GM12801 (cell line): ENCODE data around the gene OPCML.

ENCODE experiments used
- TF ChIP-seq, protein P1 (sequence below): IDR thresholded peaks from one replicate; pipeline ENCODE4 v1.5.1; 2011; ENCODE audit warnings: control low read depth; ENCODE audit not compliant: insufficient read length; ENCODE audit errors: extremely low read depth

OPCML gene

DNA sequence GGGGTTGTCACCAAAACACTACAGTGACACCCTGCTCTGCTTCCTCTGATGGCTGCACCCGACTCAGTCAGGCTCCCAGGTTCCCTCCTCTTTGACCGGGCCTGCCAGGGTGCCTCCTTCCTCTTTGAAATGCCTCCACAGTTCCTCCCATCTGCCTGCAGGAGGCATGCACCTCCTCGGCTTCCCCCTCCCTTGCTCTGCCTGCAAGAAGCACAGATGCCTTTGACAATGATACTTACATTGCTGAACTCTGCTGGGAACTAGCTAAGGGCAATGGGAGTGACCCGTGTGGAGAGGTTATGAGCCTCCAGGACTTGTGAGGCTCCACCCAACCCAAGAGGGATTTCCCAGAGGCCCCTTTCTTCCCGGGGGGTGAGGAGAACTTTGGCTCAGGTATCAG, 674.1 kb downstream of the OPCML start:
- TF ChIP-seq, protein P1, sequence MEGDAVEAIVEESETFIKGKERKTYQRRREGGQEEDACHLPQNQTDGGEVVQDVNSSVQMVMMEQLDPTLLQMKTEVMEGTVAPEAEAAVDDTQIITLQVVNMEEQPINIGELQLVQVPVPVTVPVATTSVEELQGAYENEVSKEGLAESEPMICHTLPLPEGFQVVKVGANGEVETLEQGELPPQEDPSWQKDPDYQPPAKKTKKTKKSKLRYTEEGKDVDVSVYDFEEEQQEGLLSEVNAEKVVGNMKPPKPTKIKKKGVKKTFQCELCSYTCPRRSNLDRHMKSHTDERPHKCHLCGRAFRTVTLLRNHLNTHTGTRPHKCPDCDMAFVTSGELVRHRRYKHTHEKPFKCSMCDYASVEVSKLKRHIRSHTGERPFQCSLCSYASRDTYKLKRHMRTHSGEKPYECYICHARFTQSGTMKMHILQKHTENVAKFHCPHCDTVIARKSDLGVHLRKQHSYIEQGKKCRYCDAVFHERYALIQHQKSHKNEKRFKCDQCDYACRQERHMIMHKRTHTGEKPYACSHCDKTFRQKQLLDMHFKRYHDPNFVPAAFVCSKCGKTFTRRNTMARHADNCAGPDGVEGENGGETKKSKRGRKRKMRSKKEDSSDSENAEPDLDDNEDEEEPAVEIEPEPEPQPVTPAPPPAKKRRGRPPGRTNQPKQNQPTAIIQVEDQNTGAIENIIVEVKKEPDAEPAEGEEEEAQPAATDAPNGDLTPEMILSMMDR: no peak

DNA sequence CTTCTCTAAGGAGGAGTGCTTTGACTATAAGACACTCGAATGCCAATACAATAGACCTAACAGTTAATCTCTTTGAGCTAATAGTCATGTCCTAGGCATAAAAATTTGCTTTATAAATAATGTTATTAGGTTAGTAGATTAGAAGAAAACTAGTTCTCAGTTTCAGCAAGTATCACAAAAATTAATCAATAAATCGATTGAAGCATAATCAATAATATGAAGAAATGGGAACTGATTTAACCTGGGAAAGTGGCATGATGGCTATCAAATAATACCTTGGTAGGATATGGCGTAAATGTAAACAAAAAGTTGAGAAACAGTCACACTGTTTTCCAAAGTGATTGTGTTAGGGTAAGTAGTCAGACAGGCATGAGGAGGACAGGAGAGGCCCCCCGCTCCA, 676.3 kb downstream of the OPCML start:
- TF ChIP-seq, protein P1: no peak

DNA sequence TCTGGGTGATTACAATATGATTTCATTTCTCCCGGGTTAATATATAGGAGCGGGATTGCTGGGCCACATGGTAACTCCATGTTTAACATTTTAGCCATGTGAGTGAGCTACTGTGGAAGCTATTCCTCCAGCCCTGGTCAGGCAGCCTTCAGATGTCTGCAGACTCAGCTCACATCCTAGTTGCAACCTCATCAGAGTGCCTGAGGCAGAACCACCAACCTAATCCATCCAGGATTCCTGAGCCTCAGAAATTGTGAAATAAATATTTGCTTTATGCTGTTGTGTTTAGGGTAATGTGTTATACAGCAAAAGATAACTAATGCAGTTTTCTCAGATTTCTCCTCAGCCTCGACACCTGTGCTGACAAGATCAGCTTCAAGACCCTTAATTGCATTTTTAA, 676.8 kb downstream of the OPCML start:
- TF ChIP-seq, protein P1: no peak

DNA sequence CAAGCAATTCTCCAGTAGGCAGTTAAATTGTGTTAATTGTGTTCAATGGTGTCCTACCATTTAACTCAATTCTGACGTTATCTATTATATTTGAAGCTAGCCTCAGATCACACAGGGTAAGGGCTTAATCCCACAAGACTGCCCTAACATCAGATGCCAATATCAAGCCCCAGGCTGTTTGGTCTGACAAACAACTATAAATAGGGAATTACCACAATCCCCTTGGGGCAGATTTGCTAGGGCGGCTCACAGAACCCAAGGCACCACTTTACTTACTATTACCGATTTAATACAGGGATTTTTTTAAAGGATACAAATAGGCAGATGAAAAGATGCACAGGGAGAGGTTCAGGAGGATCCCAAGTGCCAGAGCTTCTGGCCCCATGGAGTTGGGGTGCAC, 678.4 kb downstream of the OPCML start:
- TF ChIP-seq, protein P1: no peak

DNA sequence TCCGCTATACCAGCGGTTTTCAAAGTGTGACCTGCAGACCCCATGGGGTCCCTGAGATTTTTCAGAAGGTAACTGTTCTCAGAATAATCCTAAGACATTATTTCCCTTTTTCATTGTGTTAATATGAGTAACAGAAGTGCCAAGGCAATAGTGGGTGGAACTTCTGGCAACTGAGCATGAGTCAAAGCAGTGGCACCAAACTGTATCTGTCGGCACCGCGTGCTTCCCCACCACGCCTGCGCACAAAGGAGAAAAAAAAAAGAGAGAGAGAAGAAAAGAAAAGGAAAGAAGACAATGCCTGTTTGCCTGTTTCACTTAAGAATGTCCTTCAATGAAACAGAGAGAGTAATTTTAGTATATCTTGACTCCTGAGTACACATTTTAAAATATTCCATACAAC, 679.9 kb downstream of the OPCML start:
- TF ChIP-seq, protein P1: no peak

DNA sequence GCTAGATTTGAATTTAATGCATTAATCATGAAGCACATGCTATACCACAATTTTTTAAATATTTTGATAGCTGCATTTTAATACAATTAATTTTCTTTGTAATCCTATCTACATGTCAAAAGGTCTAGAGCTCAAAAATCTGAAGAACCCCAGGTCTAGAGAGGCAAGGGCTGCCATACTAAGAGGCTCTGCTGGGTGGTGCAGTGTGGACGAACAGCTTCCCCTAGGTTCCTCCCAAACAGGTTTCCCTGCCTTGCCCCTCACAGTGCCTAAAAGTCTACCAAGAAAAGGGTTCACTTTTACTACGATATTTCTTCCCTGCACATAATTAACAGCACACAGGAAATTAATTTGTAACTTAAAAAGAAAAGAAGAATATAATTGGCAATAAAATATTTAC, 681.1 kb downstream of the OPCML start:
- TF ChIP-seq, protein P1: no peak

DNA sequence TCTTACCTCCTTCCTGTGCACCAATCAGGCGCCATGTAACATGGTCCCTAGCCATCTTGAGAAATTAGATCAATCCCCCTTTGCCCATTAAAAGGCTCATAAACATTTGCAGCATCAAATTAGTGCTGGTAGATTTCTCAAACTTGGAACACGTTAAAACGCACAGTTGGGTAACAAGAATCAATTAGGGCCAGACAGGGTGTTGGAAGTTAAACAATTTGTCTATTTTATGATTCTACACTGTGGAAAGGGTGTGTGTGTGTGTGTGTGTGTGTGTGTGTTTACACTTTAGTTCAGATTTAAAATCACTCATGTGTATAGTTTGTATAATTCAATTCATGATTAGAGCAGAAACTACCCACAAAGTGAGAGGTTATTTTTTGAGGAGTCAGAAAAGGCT, 682.0 kb downstream of the OPCML start:
- TF ChIP-seq, protein P1: no peak

DNA sequence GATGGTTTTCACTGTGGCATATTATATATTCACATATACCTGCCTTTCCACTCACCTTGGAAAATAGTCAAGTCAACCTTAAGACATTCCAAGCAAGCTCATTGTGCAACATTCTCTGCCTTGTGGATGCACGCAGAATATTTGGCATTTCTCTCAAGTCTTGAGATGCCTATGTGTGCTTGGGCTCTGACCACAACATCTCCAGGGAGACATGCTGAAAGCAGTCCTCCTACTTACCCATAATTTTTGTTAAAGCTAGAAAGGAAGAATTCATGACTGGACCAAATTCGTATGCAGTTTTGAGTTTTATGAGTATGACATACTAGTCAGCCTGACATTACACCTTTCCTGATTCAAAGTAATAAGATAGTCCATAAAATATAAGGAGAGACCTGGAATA, 684.0 kb downstream of the OPCML start:
- TF ChIP-seq, protein P1: no peak
